HepG2 (cell line): Measurements from ENCODE around the gene MBD3. TPM values are rescaled to one million over a fixed set of nuclear protein-coding genes. Genes with fewer than 3 reads are reported as not detected.

ENCODE experiments used
- ATRX ChIP-seq: sonication (generic); formaldehyde crosslinking; IDR thresholded peaks from 2 replicates; pipeline ENCODE4 v1.4.0; 2020; ENCODE audit warnings: missing genetic modification reagents, borderline replicate concordance
- ETV6 ChIP-seq: sonication (generic); formaldehyde crosslinking; conservative IDR thresholded peaks from 2 replicates; pipeline ENCODE4 v1.4.0; 2020; ENCODE audit warnings: missing genetic modification reagents
- HDAC2 ChIP-seq: sonication (generic); formaldehyde crosslinking; IDR thresholded peaks from 2 replicates; pipeline ENCODE4 v1.4.0; 2020; ENCODE audit warnings: missing genetic modification reagents
- NFYC ChIP-seq: IDR thresholded peaks from 2 replicates; pipeline ENCODE4 v1.6.1; 2016; ENCODE audit warnings: missing genetic modification reagents, missing compliant biosample characterization
- SMARCE1 ChIP-seq: fragments of 450-650 bp; IDR thresholded peaks from 2 replicates; pipeline ENCODE4 v1.6.1; 2017; ENCODE audit warnings: borderline replicate concordance
- XBP1 ChIP-seq: sonication (generic); formaldehyde crosslinking; IDR thresholded peaks from 2 replicates; pipeline ENCODE4 v1.5.0; 2020; ENCODE audit warnings: missing genetic modification reagents
- ZEB1 ChIP-seq: IDR thresholded peaks from 2 replicates; pipeline ENCODE4 v1.6.1; 2012; ENCODE audit warnings: mild to moderate bottlenecking, low read depth, inconsistent platforms; ENCODE audit not compliant: insufficient replicate concordance
- ZNF121 ChIP-seq: sonication (generic); formaldehyde crosslinking; IDR thresholded peaks from 2 replicates; pipeline ENCODE4 v1.5.0; 2020; ENCODE audit warnings: mild to moderate bottlenecking, missing genetic modification reagents
- ZNF207 ChIP-seq: fragments of 450-650 bp; IDR thresholded peaks from 2 replicates; pipeline ENCODE4 v1.6.1; 2016; ENCODE audit warnings: antibody characterized with exemption, borderline replicate concordance
- ZNF451 ChIP-seq: sonication (generic); formaldehyde crosslinking; IDR thresholded peaks from 2 replicates; pipeline ENCODE4 v1.5.0; 2020; ENCODE audit warnings: mild to moderate bottlenecking, missing genetic modification reagents
- ZNF552 ChIP-seq: sonication (generic); formaldehyde crosslinking; IDR thresholded peaks from 2 replicates; pipeline ENCODE4 v1.9.0; 2022; ENCODE audit warnings: missing genetic modification reagents, mild to moderate bottlenecking, borderline replicate concordance
- ZNF562 ChIP-seq: sonication (generic); formaldehyde crosslinking; IDR thresholded peaks from 2 replicates; pipeline ENCODE4 v1.8.0; 2022; ENCODE audit warnings: missing genetic modification reagents, borderline replicate concordance
- ZNF629 ChIP-seq: sonication (generic); formaldehyde crosslinking; conservative IDR thresholded peaks from 2 replicates; pipeline ENCODE4 v1.5.0; 2020; ENCODE audit warnings: missing genetic modification reagents
- ZNF749 ChIP-seq: sonication (generic); formaldehyde crosslinking; IDR thresholded peaks from 2 replicates; pipeline ENCODE4 v1.8.0; 2022; ENCODE audit warnings: mild to moderate bottlenecking, missing genetic modification reagents, moderate library complexity, borderline replicate concordance
- ZNF883 ChIP-seq: sonication (generic); formaldehyde crosslinking; IDR thresholded peaks from 2 replicates; pipeline ENCODE4 v1.5.1; 2020; ENCODE audit warnings: mild to moderate bottlenecking, missing genetic modification reagents; ENCODE audit errors: not compliant biosample characterization
- ZSCAN25 ChIP-seq: sonication (generic); formaldehyde crosslinking; IDR thresholded peaks from 2 replicates; pipeline ENCODE4 v1.8.0; 2022; ENCODE audit warnings: mild to moderate bottlenecking, missing genetic modification reagents
- polyA plus RNA-seq, 8 experiments: library from polyadenylated mRNA; depleted of rRNA in 3 of 8; stranded (reverse) in 7 of 8; unstranded in 1 of 8; fragments of >200 nt; fragmentation: Illumina TruSeq in 4 of 8; extraction: Trizol in 4 of 8; gene quantifications; 2 replicates each; pipeline versions ENCODE4 v1.2.1 to v1.2.3, GENCODE V29; 2011 to 2016; ENCODE audit warnings: low read depth in 4 of 8, missing spikeins in 1 of 8, mixed read lengths in 1 of 8; ENCODE audit not compliant: insufficient read depth in 1 of 8
- total RNA-seq, 5 experiments: library from RNA; depleted of rRNA; stranded (reverse); fragments of >200 nt; fragmentation: Illumina TruSeq; extraction: Trizol; gene quantifications; 2 replicates each; pipeline ENCODE4 v1.2.3, GENCODE V29; 2016; ENCODE audit warnings: low read depth in 1 of 5
- TF ChIP-seq, protein P1 (sequence below): sonication (generic); formaldehyde crosslinking; IDR thresholded peaks from 2 replicates; pipeline ENCODE4 v1.8.0; 2022; ENCODE audit warnings: mild to moderate bottlenecking, missing genetic modification reagents, moderate library complexity
- TF ChIP-seq, protein P2 (sequence below): sonication (generic); formaldehyde crosslinking; IDR thresholded peaks from 2 replicates; pipeline ENCODE4 v1.4.0; 2020; ENCODE audit warnings: missing genetic modification reagents
- TF ChIP-seq, protein P3 (sequence below): sonication (generic); formaldehyde crosslinking; IDR thresholded peaks from 2 replicates; pipeline ENCODE4 v1.4.0; 2020; ENCODE audit warnings: mild to moderate bottlenecking, missing genetic modification reagents
- TF ChIP-seq, protein P4 (sequence below): sonication (generic); formaldehyde crosslinking; IDR thresholded peaks from 2 replicates; pipeline ENCODE4 v1.4.0; 2020; ENCODE audit warnings: missing genetic modification reagents
- TF ChIP-seq, protein P5 (sequence below): sonication (generic); formaldehyde crosslinking; IDR thresholded peaks from 2 replicates; pipeline ENCODE4 v1.5.0; 2020; ENCODE audit warnings: mild to moderate bottlenecking, missing genetic modification reagents
- TF ChIP-seq, protein P6 (sequence below): sonication (generic); formaldehyde crosslinking; IDR thresholded peaks from 2 replicates; pipeline ENCODE4 v1.8.0; 2022; ENCODE audit warnings: mild to moderate bottlenecking, missing genetic modification reagents, moderate library complexity

The MBD3 gene
- total and polyA plus RNA-seq, 2 of the 13 experiments (the other 11 are each of a cell fraction or from before 2014, with no cell fraction given), result 21.2 to 76.9 TPM

DNA sequence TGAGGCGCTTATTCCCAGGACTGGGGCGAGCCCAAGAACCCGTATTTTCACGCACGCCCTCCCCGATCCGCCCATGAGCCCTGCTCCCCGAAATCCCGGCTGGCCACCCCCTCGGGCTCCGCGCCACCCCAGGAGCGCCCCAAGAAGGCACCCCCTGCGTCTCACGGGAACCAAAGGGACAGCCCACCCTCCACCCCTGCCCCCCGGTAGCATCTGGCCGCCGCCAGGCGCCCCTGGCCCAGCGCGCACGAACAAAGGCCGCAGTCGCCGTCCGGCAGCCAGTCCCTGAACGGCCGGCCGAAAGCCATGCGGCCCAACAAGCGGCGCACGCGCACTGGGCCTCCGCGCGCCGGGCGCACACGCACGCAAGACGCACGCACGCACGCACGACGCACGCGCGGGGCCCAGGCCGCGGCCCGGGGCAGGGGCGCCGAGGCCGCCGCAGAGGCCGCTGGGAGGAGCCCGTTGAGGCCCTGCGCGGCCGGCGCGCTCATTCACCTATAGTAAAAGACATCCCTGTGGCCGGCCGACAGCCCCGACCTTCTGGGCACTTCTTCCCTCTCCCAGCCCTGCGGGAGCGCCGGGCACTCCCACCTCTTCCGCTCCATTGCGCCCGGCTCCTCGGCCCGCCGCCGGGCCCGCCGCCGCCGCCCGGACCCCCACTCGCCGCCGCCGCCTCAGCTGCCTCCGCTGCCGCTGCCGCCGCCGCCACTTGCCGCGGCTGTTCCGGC is 476 bp downstream of the MBD3 start (continued):
- peak; percentile 64; the same call in 1 of the 2 replicates for TF ChIP-seq ZNF451
- peak; percentile 52; the same call in 1 of the 2 replicates for TF ChIP-seq ZSCAN25 (CRISPR knock-in tag)
- TF ChIP-seq ZEB1, result no peak
- TF ChIP-seq ZNF562, result no peak
- no peak for TF ChIP-seq ZNF629 (CRISPR knock-in tag)
- TF ChIP-seq, protein P1, sequence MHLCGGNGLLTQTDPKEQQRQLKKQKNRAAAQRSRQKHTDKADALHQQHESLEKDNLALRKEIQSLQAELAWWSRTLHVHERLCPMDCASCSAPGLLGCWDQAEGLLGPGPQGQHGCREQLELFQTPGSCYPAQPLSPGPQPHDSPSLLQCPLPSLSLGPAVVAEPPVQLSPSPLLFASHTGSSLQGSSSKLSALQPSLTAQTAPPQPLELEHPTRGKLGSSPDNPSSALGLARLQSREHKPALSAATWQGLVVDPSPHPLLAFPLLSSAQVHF, result no peak
- TF ChIP-seq, protein P2, sequence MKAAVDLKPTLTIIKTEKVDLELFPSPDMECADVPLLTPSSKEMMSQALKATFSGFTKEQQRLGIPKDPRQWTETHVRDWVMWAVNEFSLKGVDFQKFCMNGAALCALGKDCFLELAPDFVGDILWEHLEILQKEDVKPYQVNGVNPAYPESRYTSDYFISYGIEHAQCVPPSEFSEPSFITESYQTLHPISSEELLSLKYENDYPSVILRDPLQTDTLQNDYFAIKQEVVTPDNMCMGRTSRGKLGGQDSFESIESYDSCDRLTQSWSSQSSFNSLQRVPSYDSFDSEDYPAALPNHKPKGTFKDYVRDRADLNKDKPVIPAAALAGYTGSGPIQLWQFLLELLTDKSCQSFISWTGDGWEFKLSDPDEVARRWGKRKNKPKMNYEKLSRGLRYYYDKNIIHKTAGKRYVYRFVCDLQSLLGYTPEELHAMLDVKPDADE (CRISPR knock-in tag), result no peak
- TF ChIP-seq ZNF207, result no peak
- TF ChIP-seq ATRX (CRISPR knock-in tag), result no peak
- TF ChIP-seq, protein P3, sequence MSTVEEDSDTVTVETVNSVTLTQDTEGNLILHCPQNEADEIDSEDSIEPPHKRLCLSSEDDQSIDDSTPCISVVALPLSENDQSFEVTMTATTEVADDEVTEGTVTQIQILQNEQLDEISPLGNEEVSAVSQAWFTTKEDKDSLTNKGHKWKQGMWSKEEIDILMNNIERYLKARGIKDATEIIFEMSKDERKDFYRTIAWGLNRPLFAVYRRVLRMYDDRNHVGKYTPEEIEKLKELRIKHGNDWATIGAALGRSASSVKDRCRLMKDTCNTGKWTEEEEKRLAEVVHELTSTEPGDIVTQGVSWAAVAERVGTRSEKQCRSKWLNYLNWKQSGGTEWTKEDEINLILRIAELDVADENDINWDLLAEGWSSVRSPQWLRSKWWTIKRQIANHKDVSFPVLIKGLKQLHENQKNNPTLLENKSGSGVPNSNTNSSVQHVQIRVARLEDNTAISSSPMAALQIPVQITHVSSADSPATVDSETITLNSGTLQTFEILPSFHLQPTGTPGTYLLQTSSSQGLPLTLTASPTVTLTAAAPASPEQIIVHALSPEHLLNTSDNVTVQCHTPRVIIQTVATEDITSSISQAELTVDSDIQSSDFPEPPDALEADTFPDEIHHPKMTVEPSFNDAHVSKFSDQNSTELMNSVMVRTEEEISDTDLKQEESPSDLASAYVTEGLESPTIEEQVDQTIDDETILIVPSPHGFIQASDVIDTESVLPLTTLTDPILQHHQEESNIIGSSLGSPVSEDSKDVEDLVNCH (CRISPR knock-in tag), result 0 out of 2 replicates have a peak, but pooled peaks have one; percentile 75
- TF ChIP-seq XBP1 (CRISPR knock-in tag), result no peak
- TF ChIP-seq NFYC (CRISPR knock-in tag), result no peak
- peak; percentile 86 for TF ChIP-seq ZNF749 (CRISPR knock-in tag)
- TF ChIP-seq, protein P4, sequence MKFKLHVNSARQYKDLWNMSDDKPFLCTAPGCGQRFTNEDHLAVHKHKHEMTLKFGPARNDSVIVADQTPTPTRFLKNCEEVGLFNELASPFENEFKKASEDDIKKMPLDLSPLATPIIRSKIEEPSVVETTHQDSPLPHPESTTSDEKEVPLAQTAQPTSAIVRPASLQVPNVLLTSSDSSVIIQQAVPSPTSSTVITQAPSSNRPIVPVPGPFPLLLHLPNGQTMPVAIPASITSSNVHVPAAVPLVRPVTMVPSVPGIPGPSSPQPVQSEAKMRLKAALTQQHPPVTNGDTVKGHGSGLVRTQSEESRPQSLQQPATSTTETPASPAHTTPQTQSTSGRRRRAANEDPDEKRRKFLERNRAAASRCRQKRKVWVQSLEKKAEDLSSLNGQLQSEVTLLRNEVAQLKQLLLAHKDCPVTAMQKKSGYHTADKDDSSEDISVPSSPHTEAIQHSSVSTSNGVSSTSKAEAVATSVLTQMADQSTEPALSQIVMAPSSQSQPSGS, result no peak
- no peak; the same call in 1 of the 2 replicates for TF ChIP-seq ZNF121
- peak; percentile 76 for TF ChIP-seq ETV6 (CRISPR knock-in tag)
- TF ChIP-seq, protein P5, sequence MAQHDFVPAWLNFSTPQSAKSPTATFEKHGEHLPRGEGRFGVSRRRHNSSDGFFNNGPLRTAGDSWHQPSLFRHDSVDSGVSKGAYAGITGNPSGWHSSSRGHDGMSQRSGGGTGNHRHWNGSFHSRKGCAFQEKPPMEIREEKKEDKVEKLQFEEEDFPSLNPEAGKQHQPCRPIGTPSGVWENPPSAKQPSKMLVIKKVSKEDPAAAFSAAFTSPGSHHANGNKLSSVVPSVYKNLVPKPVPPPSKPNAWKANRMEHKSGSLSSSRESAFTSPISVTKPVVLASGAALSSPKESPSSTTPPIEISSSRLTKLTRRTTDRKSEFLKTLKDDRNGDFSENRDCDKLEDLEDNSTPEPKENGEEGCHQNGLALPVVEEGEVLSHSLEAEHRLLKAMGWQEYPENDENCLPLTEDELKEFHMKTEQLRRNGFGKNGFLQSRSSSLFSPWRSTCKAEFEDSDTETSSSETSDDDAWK (CRISPR knock-in tag), result no peak
- TF ChIP-seq ZNF883 (CRISPR knock-in tag), result peak; percentile 83
- TF ChIP-seq, protein P6, sequence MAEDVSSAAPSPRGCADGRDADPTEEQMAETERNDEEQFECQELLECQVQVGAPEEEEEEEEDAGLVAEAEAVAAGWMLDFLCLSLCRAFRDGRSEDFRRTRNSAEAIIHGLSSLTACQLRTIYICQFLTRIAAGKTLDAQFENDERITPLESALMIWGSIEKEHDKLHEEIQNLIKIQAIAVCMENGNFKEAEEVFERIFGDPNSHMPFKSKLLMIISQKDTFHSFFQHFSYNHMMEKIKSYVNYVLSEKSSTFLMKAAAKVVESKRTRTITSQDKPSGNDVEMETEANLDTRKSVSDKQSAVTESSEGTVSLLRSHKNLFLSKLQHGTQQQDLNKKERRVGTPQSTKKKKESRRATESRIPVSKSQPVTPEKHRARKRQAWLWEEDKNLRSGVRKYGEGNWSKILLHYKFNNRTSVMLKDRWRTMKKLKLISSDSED, result peak; percentile 45; the same call in 1 of the 2 replicates
- TF ChIP-seq ZNF552 (CRISPR knock-in tag), result no peak
- TF ChIP-seq SMARCE1, result no peak
- no peak for TF ChIP-seq HDAC2
